DOHH2 (cell line): Measurements from ENCODE around the gene MORC1.

ENCODE experiments used
- H3F3A ChIP-seq: fragments of 200-600 bp; sonication (generic), shearing (Covaris generic); 2 replicates; pipeline ENCODE4 v1.6.0; 2016; ENCODE audit warnings: antibody characterized with exemption, mild to moderate bottlenecking; ENCODE audit not compliant: control insufficient read depth, insufficient read depth
- H3K27ac ChIP-seq: fragments of 200-600 bp; sonication (generic); 2 replicates; pipeline ENCODE4 v1.5.1; 2014; ENCODE audit warnings: low read depth, mild to moderate bottlenecking, low read length, moderate library complexity
- H3K27me3 ChIP-seq: fragments of 200-600 bp; sonication (generic); 2 replicates; pipeline ENCODE4 v1.6.1; 2014; ENCODE audit warnings: mild to moderate bottlenecking, low read length, mixed read lengths; ENCODE audit not compliant: control insufficient read depth
- H3K36me3 ChIP-seq: fragments of 200-600 bp; sonication (generic); 2 replicates; pipeline ENCODE4 v1.6.1; 2014; ENCODE audit warnings: mild to moderate bottlenecking, low read length, moderate library complexity, mixed read lengths; ENCODE audit not compliant: control insufficient read depth
- H3K4me1 ChIP-seq: fragments of 200-600 bp; sonication (generic); 2 replicates; pipeline ENCODE4 v1.6.1; 2014; ENCODE audit warnings: mild to moderate bottlenecking, low read length, mixed read lengths; ENCODE audit not compliant: control insufficient read depth
- H3K4me2 ChIP-seq: fragments of 200-600 bp; sonication (generic); 2 replicates; pipeline ENCODE4 v1.6.0; 2014; ENCODE audit warnings: mild to moderate bottlenecking, low read length, moderate library complexity
- H3K4me3 ChIP-seq: fragments of 200-600 bp; sonication (generic); 2 replicates; pipeline ENCODE4 v1.5.1; 2014; ENCODE audit warnings: mild to moderate bottlenecking, low read length, mixed read lengths
- H3K79me2 ChIP-seq: fragments of 200-600 bp; sonication (generic); 2 replicates; pipeline ENCODE4 v1.6.1; 2014; ENCODE audit warnings: mild to moderate bottlenecking, low read length, mixed read lengths; ENCODE audit not compliant: control insufficient read depth
- H3K9me2 ChIP-seq: fragments of 200-600 bp; sonication (generic); replicated peaks from 2 replicates; pipeline ENCODE4 v1.6.1; 2014; ENCODE audit warnings: mild to moderate bottlenecking, low read length, mixed read lengths; ENCODE audit not compliant: control insufficient read depth
- H3K9me3 ChIP-seq: fragments of 200-600 bp; sonication (generic); 2 replicates; pipeline ENCODE4 v1.6.1; 2014; ENCODE audit warnings: antibody characterized with exemption, low read length, mixed read lengths; ENCODE audit not compliant: control insufficient read depth, insufficient read depth
- H4K20me1 ChIP-seq: fragments of 200-600 bp; sonication (generic); 2 replicates; pipeline ENCODE4 v1.6.0; 2014; ENCODE audit warnings: low read depth, mild to moderate bottlenecking, antibody characterized with exemption, low read length, moderate library complexity; ENCODE audit not compliant: control insufficient read depth, insufficient read depth
- EZH2phosphoT487 ChIP-seq: fragments of 200-600 bp; sonication (generic); IDR thresholded peaks from 2 replicates; pipeline ENCODE4 v1.6.1; 2017; ENCODE audit warnings: borderline replicate concordance, mild to moderate bottlenecking, antibody characterized with exemption, low read length, moderate library complexity, mixed read lengths
- TF ChIP-seq, protein P1 (sequence below): fragments of 200-600 bp; sonication (generic); IDR thresholded peaks from one replicate; pipeline ENCODE4 v1.5.1; 2014; ENCODE audit warnings: antibody characterized with exemption, mild to moderate bottlenecking, low read depth, low read length; ENCODE audit not compliant: poor library complexity, severe bottlenecking

Gene MORC1

DNA sequence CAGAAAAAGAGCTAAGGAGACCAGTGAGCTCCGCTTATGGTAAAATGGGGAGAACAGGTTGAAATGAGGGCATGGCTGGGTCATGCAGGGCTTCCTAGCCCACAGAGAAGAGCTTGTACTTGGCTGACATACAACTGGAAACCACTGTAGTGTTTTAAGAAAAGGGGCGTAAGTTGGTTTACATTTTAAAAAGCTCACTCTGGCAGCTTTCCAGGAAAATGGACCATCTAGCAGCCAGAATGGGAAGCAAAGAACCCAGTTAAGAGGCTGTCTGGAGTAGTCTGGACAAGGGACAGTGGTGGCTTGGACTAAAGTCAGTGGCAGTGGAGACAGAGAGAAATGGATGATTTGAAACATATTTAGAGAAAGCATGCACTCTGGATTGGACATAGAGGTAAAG, 1.9 kb downstream of the MORC1 start:
- Histone ChIP-seq H3K27ac (no peak overlapping the region), H4K20me1 (no peaks in the 10 kb centered on the region), H3K27me3 (no peaks in the 10 kb centered on the region), H3K9me2 (no peaks in the 10 kb centered on the region), H3K79me2 (no peaks in the 10 kb centered on the region), H3K4me3 (no peak overlapping the region), H3K4me1 (no peaks in the 10 kb centered on the region), H3K36me3 (no peaks in the 10 kb centered on the region), H3K9me3 (no peaks in the 10 kb centered on the region), H3K4me2 (no peak overlapping the region), H3F3A (no peaks in the 10 kb centered on the region)
- TF ChIP-seq, protein P1, sequence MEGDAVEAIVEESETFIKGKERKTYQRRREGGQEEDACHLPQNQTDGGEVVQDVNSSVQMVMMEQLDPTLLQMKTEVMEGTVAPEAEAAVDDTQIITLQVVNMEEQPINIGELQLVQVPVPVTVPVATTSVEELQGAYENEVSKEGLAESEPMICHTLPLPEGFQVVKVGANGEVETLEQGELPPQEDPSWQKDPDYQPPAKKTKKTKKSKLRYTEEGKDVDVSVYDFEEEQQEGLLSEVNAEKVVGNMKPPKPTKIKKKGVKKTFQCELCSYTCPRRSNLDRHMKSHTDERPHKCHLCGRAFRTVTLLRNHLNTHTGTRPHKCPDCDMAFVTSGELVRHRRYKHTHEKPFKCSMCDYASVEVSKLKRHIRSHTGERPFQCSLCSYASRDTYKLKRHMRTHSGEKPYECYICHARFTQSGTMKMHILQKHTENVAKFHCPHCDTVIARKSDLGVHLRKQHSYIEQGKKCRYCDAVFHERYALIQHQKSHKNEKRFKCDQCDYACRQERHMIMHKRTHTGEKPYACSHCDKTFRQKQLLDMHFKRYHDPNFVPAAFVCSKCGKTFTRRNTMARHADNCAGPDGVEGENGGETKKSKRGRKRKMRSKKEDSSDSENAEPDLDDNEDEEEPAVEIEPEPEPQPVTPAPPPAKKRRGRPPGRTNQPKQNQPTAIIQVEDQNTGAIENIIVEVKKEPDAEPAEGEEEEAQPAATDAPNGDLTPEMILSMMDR = no peak
- TF ChIP-seq EZH2phosphoT487 = no peak

DNA sequence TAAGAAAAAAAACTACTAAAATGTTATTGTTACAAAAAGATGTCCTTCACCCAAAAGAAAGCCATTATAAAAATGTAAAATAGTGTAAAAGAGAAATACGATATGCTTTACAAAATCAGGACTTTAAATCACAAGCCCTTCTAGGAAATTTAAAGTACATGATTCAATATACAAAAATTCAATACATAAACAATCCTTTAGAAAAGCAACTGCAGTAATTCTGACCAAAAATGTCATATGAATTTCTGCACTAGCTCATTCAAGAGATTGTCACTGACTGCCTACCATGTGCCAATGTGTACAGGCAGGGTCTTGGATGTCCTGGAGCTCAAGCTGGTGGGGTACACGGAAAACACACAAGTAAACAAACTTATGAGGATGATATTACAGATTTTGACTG, 2.5 kb downstream of the MORC1 start:
- Histone ChIP-seq H3K36me3 (no peaks in the 10 kb centered on the region), H3K9me2 (no peaks in the 10 kb centered on the region), H3K27me3 (no peaks in the 10 kb centered on the region), H4K20me1 (no peaks in the 10 kb centered on the region), H3K4me1 (no peaks in the 10 kb centered on the region), H3K79me2 (no peaks in the 10 kb centered on the region), H3K27ac (no peak overlapping the region), H3F3A (no peaks in the 10 kb centered on the region), H3K4me2 (no peak overlapping the region), H3K4me3 (no peak overlapping the region), H3K9me3 (no peaks in the 10 kb centered on the region)
- TF ChIP-seq, protein P1 = no peak
- no peak for TF ChIP-seq EZH2phosphoT487

DNA sequence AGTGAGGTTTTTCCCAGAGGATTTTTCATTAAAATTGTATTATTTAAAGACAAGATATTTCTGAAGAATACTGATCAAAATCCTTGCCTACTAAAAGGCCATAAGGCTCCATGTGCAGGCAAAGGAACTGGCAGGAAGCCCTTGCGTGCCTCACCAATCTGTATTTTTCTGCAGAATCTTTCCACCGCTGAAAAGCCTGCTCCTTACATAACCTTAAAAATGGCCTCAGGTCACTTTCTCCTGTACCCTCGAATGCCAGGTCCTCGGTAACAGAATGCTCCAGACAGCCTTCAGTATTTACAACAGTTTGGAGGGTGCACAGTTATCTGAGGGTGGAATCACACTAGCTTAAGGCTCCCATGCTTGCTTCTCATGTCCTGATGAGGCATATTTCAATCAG, 3.2 kb downstream of the MORC1 start:
- Histone ChIP-seq H3K27ac (no peak overlapping the region), H3K4me2 (no peak overlapping the region), H3K36me3 (no peaks in the 10 kb centered on the region), H3K79me2 (no peaks in the 10 kb centered on the region), H3K27me3 (no peaks in the 10 kb centered on the region), H3F3A (no peaks in the 10 kb centered on the region), H3K9me2 (no peaks in the 10 kb centered on the region), H3K9me3 (no peaks in the 10 kb centered on the region), H3K4me3 (no peak overlapping the region), H4K20me1 (no peaks in the 10 kb centered on the region), H3K4me1 (no peaks in the 10 kb centered on the region)
- TF ChIP-seq, protein P1 = no peak
